ENCODE data around the gene PTPRCAP. TPM values are rescaled to one million over a fixed set of nuclear protein-coding genes. Genes with fewer than 3 reads are reported as not detected.

PTPRCAP gene
- total and polyA plus RNA-seq, 9 of the 15 experiments (the other 6 are each of a cell fraction or from before 2014, with no cell fraction given) = 0.22 to 2.0 (median 1.1) TPM; not detected in 4

DNA sequence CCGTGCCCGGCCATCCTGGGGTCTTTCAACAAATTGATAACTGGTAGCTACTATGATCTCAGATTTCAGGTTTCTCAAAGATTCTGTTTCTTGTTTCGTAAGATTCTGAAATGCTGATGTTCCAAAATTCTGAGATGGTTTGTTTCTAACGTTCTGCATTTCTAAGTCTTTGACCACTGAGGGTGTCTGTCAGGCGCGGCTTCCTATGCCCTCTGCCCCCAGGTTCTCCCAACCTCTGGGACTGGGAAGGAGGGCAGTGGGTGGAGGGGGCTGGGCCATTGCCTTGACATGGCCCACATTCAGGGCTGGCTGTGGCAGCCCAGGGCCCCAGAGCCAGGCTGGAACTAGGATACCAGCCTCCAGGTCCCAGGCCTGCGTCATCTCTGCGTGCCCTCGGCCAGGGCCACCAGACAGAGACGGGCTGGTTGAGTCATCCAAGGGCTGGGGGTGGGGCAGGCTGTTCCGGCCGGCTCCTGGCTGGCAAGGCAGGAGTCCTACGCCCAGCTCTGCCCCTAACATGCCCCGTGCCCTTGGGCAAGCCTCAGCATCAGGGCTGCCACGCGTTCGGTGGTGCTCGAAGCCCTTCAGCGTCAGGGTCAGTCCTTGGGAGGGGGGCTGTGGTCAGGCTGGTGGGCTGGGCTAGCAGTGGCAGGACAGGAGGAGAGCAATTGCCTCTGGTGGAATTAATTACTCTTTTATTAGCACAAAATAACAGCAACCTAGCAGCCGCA lies 26.4 kb upstream of the PTPRCAP start (continued):
- TF ChIP-seq SMAD4 (CRISPR knock-in tag; conservative IDR thresholded peaks at IDR 0.05) (peak; percentile 92), RBM17 (IDR thresholded peaks at IDR 0.05; ENCODE audit: borderline replicate concordance, low read depth, low read length) (no peak), ZNF140 (CRISPR knock-in tag; IDR thresholded peaks at IDR 0.05) (no peak), RAD21 (CRISPR knock-in tag; conservative IDR thresholded peaks at IDR 0.05 in 1 of 2, IDR thresholded peaks at IDR 0.05 in 1 of 2) (no peak), KLF1 (tag; IDR thresholded peaks at IDR 0.05) (peak; percentile 53; the same call in 1 of the 2 replicates), COPS2 (conservative IDR thresholded peaks at IDR 0.05) (no peak), HNRNPLL (IDR thresholded peaks at IDR 0.05; ENCODE audit: low read depth, low read length, poor library complexity, severe bottlenecking) (no peak), ADNP (tag; IDR thresholded peaks at IDR 0.05) (no peak), ZNF589 (CRISPR knock-in tag; IDR thresholded peaks at IDR 0.05; ENCODE audit: low read depth) (no peak), TAF15 (IDR thresholded peaks at IDR 0.05; ENCODE audit: low read depth, low read length) (no peak), FOXA3 (CRISPR knock-in tag; conservative IDR thresholded peaks at IDR 0.05 in 1 of 2, IDR thresholded peaks at IDR 0.05 in 1 of 2) (peak in 1 of 2 experiments; percentile 29; a peak in 1 of 4 replicates), NR4A1 (CRISPR knock-in tag; IDR thresholded peaks at IDR 0.05) (no peak), NR4A1 (tag; IDR thresholded peaks at IDR 0.05) (peak; percentile 86), C11orf30 (IDR thresholded peaks at IDR 0.05; ENCODE audit: low read depth) (peak; percentile 76), ZNF764 (CRISPR knock-in tag; IDR thresholded peaks at IDR 0.05; ENCODE audit: low read depth) (no peak), ZNF408 (CRISPR knock-in tag; IDR thresholded peaks at IDR 0.05; ENCODE audit: low read depth) (no peak), ZNF586 (CRISPR knock-in tag; conservative IDR thresholded peaks at IDR 0.05) (no peak), ETS2 (tag; IDR thresholded peaks at IDR 0.05; ENCODE audit: borderline replicate concordance, poor library complexity, severe bottlenecking) (no peak)
- TF ChIP-seq, protein P1, sequence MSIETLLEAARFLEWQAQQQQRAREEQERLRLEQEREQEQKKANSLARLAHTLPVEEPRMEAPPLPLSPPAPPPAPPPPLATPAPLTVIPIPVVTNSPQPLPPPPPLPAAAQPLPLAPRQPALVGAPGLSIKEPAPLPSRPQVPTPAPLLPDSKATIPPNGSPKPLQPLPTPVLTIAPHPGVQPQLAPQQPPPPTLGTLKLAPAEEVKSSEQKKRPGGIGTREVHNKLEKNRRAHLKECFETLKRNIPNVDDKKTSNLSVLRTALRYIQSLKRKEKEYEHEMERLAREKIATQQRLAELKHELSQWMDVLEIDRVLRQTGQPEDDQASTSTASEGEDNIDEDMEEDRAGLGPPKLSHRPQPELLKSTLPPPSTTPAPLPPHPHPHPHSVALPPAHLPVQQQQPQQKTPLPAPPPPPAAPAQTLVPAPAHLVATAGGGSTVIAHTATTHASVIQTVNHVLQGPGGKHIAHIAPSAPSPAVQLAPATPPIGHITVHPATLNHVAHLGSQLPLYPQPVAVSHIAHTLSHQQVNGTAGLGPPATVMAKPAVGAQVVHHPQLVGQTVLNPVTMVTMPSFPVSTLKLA (conservative IDR thresholded peaks at IDR 0.05) = peak in 1 of 2 experiments; percentile 60; a peak in 1 of 4 replicates
- TF ChIP-seq, protein P2, sequence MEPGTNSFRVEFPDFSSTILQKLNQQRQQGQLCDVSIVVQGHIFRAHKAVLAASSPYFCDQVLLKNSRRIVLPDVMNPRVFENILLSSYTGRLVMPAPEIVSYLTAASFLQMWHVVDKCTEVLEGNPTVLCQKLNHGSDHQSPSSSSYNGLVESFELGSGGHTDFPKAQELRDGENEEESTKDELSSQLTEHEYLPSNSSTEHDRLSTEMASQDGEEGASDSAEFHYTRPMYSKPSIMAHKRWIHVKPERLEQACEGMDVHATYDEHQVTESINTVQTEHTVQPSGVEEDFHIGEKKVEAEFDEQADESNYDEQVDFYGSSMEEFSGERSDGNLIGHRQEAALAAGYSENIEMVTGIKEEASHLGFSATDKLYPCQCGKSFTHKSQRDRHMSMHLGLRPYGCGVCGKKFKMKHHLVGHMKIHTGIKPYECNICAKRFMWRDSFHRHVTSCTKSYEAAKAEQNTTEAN (CRISPR knock-in tag; IDR thresholded peaks at IDR 0.05) = no peak
- TF ChIP-seq, protein P3, sequence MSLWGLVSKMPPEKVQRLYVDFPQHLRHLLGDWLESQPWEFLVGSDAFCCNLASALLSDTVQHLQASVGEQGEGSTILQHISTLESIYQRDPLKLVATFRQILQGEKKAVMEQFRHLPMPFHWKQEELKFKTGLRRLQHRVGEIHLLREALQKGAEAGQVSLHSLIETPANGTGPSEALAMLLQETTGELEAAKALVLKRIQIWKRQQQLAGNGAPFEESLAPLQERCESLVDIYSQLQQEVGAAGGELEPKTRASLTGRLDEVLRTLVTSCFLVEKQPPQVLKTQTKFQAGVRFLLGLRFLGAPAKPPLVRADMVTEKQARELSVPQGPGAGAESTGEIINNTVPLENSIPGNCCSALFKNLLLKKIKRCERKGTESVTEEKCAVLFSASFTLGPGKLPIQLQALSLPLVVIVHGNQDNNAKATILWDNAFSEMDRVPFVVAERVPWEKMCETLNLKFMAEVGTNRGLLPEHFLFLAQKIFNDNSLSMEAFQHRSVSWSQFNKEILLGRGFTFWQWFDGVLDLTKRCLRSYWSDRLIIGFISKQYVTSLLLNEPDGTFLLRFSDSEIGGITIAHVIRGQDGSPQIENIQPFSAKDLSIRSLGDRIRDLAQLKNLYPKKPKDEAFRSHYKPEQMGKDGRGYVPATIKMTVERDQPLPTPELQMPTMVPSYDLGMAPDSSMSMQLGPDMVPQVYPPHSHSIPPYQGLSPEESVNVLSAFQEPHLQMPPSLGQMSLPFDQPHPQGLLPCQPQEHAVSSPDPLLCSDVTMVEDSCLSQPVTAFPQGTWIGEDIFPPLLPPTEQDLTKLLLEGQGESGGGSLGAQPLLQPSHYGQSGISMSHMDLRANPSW (CRISPR knock-in tag; IDR thresholded peaks at IDR 0.05) = 0 out of 2 replicates have a peak, but pooled peaks have one; percentile 52
